SHP77 treated with DMSO at 0.1 percent for 48 hours (cell line): Measurements from ENCODE around the gene TBC1D3.
"Not testable (repeated sequence)": the region's sequence is repeated elsewhere in the genome, so short reads cannot be mapped to it uniquely, and the experiment has no call there.

Experiments
- DNase-seq: peaks from one replicate; lab custom pipeline; 2025; lab: John Stamatoyannopoulos, UW

TBC1D3 gene

GRCh38 chr17:38192455-38192854, at the start of gene TBC1D3:
Gene TBC1D3 (minus strand): TSS chr17:38192555. CDS start chr17:38191029, 1,526 bp downstream.
- DNase-seq, result not testable (repeated sequence)

- not testable (repeated sequence) for DNase-seq
Observed at GRCh38 chr17:38232790-38233189, 40.4 kb upstream of the TBC1D3 start.

- not testable (repeated sequence) for DNase-seq
Observed at GRCh38 chr17:38225844-38226495, 33.6 kb upstream of the TBC1D3 start.

- DNase-seq, result not testable (repeated sequence)
Observed at GRCh38 chr17:38220867-38221266, 28.5 kb upstream of the TBC1D3 start.

GRCh38 chr17:38200271-38200670, 7.9 kb upstream of the TBC1D3 start:
- not testable (repeated sequence) for DNase-seq

- DNase-seq, result not testable (repeated sequence)
Observed at GRCh38 chr17:38134860-38135259, 57.5 kb downstream of the TBC1D3 start.
